Vagina (tissue), 2 donors: ENCODE measurements around the gene HTRA3. TPM values are rescaled to one million over a fixed set of nuclear protein-coding genes. Genes with fewer than 3 reads are reported as not detected.

ENCODE experiments used
- DNase-seq, 2 donors: peaks; one replicate each; pipeline ENCODE4 v3.0.0-alpha.2; 2017; ENCODE audit errors: extremely low spot score in 2 of 2
- H3K27ac ChIP-seq: fragments of 200-600 bp; sonication (generic); one replicate; pipeline ENCODE4 v1.5.1; 2019
- H3K27me3 ChIP-seq: fragments of 200-600 bp; sonication (generic); one replicate; pipeline ENCODE4 v1.5.1; 2019
- H3K36me3 ChIP-seq, 2 donors: fragments of 200-600 bp; sonication (generic); one replicate each; pipeline ENCODE4 v1.5.1; 2017 to 2019
- H3K4me1 ChIP-seq: fragments of 200-600 bp; sonication (generic); one replicate; pipeline ENCODE4 v1.5.1; 2019
- H3K4me3 ChIP-seq, 2 donors: fragments of 200-600 bp; sonication (generic); 1 replicate in 1 of 2; 2 replicates in 1 of 2; pipeline ENCODE4 v1.5.1; 2016 to 2019
- H3K9me3 ChIP-seq: fragments of 200-600 bp; sonication (generic); one replicate; pipeline ENCODE4 v1.5.1; 2019
- CTCF ChIP-seq, 3 experiments: fragments of 450-650 bp in 2 of 3; fragments of 200-600 bp in 1 of 3; sonication (generic) in 1 of 3; IDR thresholded peaks; one replicate each; pipeline ENCODE4 v1.5.1; 2017 to 2019; ENCODE audit warnings: antibody characterized with exemption in 3 of 3, mild to moderate bottlenecking in 2 of 3, moderate library complexity in 2 of 3
- POLR2A ChIP-seq, 2 donors: fragments of 450-650 bp; IDR thresholded peaks; one replicate each; pipeline ENCODE4 v1.6.1; 2017; ENCODE audit warnings: antibody characterized with exemption in 2 of 2, mild to moderate bottlenecking in 2 of 2, moderate library complexity in 2 of 2
- POLR2AphosphoS5 ChIP-seq, 2 donors: sonication (generic); formaldehyde crosslinking; IDR thresholded peaks; one replicate each; pipeline ENCODE4 v1.9.0; 2017; ENCODE audit warnings: antibody characterized with exemption in 2 of 2, mild to moderate bottlenecking in 2 of 2, low read depth in 1 of 2; ENCODE audit not compliant: insufficient read depth in 1 of 2
- intact Hi-C: fragments of 100-400 bp; cut with DNase I; formaldehyde crosslinking; loops from one replicate; pipeline ENCODE4 v1.15.1; 2023
- total RNA-seq: library from RNA; depleted of rRNA; stranded (reverse); fragments of >200 nt; gene quantifications from one replicate; pipeline ENCODE4 v1.2.3, GENCODE V29; 2016

The HTRA3 gene
- total RNA-seq, 1 donor from 2014 or later = 33.1 TPM

GRCh38 chr4:8250227-8250626 lies 19.3 kb upstream of the HTRA3 start:
- intact Hi-C loops = no loop called here
- TF ChIP-seq POLR2A (IDR thresholded peaks at IDR 0.05) = no peak
- TF ChIP-seq CTCF (IDR thresholded peaks at IDR 0.05) = no peak
- TF ChIP-seq POLR2AphosphoS5 (IDR thresholded peaks at IDR 0.05; ENCODE audit: insufficient read depth in 1 of 2, low read depth in 1 of 2) = no peak
- H3K9me3 ChIP-seq = no peaks in the 10 kb centered on the region
- no peaks in the 10 kb centered on the region for H3K27me3 ChIP-seq
- DNase-seq = no peak
- no peak overlapping the region for H3K27ac ChIP-seq
- H3K4me3 ChIP-seq = no peak overlapping the region
- no peaks in the 10 kb centered on the region for H3K36me3 ChIP-seq
- H3K4me1 ChIP-seq = peaks cover 11% of the 10 kb centered on the region

DNA sequence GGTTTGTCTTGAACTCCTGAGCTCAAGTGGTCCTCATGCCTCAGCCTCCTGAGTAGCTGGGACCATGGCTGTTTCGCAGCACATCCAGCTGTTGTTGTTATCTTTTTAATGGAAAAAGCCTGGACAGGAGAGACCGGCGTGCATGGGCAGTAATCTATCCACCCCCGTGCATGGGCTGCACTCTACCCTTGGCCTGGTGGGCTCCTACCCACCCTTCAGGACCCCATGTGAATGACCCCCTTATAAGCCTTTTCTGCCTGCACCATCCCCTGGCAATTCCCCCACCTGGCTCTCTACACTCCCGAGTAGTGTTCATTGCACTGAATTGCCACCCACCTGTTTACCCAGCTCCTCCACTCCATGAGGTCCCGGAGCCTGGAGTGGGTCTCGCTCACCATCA lies 18.9 kb upstream of the HTRA3 start:
- Histone ChIP-seq H3K4me3 (no peak overlapping the region), H3K27me3 (no peaks in the 10 kb centered on the region), H3K27ac (no peak overlapping the region), H3K4me1 (peaks cover 15% of the 10 kb centered on the region), H3K9me3 (no peaks in the 10 kb centered on the region), H3K36me3 (no peaks in the 10 kb centered on the region)
- intact Hi-C loops = no loop called here
- DNase-seq = no peak
- TF ChIP-seq CTCF (IDR thresholded peaks at IDR 0.05) (no peak), POLR2A (IDR thresholded peaks at IDR 0.05) (no peak), POLR2AphosphoS5 (IDR thresholded peaks at IDR 0.05; ENCODE audit: insufficient read depth in 1 of 2, low read depth in 1 of 2) (no peak)

DNA sequence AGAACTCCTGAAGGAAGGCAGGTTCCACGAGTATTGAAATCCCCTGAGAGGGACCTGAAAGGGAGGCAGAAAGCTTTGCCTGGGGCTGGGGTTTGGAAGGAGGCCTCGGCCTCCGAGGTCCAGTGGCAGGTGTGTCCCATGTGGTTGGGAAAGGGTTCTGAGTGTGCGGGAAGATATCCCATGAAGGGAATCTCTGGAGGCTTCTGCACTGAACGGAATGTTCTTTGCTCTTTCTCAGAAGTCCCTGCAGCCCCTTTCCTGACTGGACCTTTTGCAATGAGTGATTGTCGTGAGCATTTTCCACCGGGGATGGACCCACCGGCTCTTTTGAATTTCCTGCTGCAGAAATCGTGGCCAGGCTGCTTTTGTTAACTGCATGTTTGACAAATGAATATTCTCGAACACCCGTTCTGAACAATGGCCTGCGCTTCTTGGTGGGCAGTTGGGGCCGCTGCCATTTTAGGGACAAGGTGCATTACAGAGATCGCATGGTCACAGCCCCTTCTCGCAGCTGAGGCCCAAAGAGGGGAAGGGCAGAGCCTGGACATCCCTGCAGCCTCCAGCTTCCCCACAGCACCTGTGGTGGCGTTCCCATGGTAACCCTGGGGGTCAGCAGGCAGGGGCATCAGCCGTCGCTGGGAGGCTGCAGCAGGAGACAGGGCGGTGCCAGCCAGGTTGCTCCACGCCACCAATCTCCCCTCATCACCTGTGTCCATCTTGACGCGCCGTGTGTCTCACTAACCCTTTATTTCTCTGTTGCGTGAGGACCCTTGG lies 18.3 kb upstream of the HTRA3 start:
- no peaks in the 10 kb centered on the region for H3K9me3 ChIP-seq
- no peaks in the 10 kb centered on the region for H3K27me3 ChIP-seq
- no peaks in the 10 kb centered on the region for H3K36me3 ChIP-seq
- TF ChIP-seq POLR2A (IDR thresholded peaks at IDR 0.05) = no peak
- TF ChIP-seq POLR2AphosphoS5 (IDR thresholded peaks at IDR 0.05; ENCODE audit: insufficient read depth in 1 of 2, low read depth in 1 of 2) = no peak
- no peak for TF ChIP-seq CTCF (IDR thresholded peaks at IDR 0.05)
- H3K4me1 ChIP-seq = peaks cover 21% of the 10 kb centered on the region
- H3K4me3 ChIP-seq = no peak overlapping the region
- no peak for DNase-seq
- intact Hi-C loops = no loop called here
- no peak overlapping the region for H3K27ac ChIP-seq

DNA sequence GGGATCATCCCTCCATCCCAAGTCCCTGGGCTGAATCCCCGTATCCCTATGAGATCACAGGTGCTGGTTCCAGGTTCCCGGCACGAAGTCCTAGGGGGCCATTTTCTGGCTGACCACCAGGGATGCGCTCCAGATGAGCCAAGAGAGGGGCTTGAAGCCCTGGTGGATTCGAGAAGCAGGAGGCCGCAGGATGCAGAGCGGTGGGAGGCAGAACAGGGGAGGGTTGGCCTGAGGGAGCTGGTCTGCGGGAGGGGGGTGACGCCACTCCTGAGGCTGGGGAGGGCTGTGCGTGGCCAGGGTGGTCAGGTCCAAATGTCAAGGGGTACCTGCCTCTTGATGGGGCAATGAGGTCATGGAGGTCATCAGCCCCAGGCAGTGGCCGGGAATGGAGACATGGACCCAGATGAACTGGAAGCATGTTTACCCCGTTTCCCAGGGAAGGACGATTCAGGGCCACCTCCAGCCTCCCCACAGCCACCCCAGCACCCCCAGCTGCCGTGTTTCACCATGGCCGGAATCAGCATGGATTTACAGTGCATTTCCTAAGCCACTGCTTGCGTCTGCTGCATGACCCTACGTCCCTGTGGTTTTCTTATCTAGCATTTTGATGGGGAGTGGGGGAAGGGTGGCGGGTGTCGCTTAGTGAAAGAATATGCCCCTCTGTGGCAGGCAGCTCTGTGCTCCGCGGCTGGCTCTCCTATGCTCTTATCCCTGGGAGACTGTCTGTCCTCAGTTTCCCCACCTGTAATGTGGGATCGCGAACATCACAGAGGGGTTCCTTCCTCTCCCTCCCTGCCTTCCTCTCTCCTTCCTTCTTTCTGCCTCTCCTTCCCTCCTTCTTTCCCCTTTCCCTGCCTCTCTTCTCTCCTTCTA lies 17.0 kb upstream of the HTRA3 start:
- no peaks in the 10 kb centered on the region for H3K9me3 ChIP-seq
- no peaks in the 10 kb centered on the region for H3K36me3 ChIP-seq
- intact Hi-C loops = no loop called here
- TF ChIP-seq POLR2AphosphoS5 (IDR thresholded peaks at IDR 0.05; ENCODE audit: insufficient read depth in 1 of 2, low read depth in 1 of 2) = no peak
- no peak for TF ChIP-seq POLR2A (IDR thresholded peaks at IDR 0.05)
- TF ChIP-seq CTCF (IDR thresholded peaks at IDR 0.05) = no peak
- no peak overlapping the region for H3K4me3 ChIP-seq
- no peak overlapping the region for H3K27ac ChIP-seq
- peaks cover 17% of the 10 kb centered on the region for H3K4me1 ChIP-seq
- no peaks in the 10 kb centered on the region for H3K27me3 ChIP-seq
- DNase-seq = no peak
